Islet precursor cell (in vitro differentiated cells): Measurements from ENCODE around the gene TRIM31.
A peak's percentile ranks its signal among the peaks of the same experiment; 100 is the strongest.
"Not testable (repeated sequence)": the region's sequence is repeated elsewhere in the genome, so short reads cannot be mapped to it uniquely, and the experiment has no call there.

Experiments
- DNase-seq: peaks from one replicate; pipeline ENCODE4 v3.0.0-alpha.2; 2018

The TRIM31 gene

GRCh38 chr6:30147096-30147495 lies 34.2 kb upstream of the TRIM31 start:
- DNase-seq, result no peak

- no peak for DNase-seq
Measured at GRCh38 chr6:30145818-30146217, 32.9 kb upstream of the TRIM31 start.

- no peak for DNase-seq
Measured at GRCh38 chr6:30144811-30145210, 31.9 kb upstream of the TRIM31 start.

- DNase-seq, result no peak
Measured at GRCh38 chr6:30143780-30144179, 30.9 kb upstream of the TRIM31 start.

- no peak for DNase-seq
Measured at GRCh38 chr6:30142665-30143064, 29.8 kb upstream of the TRIM31 start.

GRCh38 chr6:30140240-30140639 lies 27.4 kb upstream of the TRIM31 start:
- DNase-seq, result not testable (repeated sequence)

GRCh38 chr6:30136570-30137286 lies 23.8 kb upstream of the TRIM31 start:
- no peak for DNase-seq

GRCh38 chr6:30135757-30136156 lies 22.9 kb upstream of the TRIM31 start, which contains the start of gene TRIM40:
TSS of gene TRIM40 (plus strand) at chr6:30136140. CDS start at chr6:30137037, 897 bp downstream.
- DNase-seq, result no peak

GRCh38 chr6:30135147-30135546 lies 22.3 kb upstream of the TRIM31 start:
- no peak for DNase-seq

- DNase-seq, result no peak
Measured at GRCh38 chr6:30131947-30132497, 19.1 kb upstream of the TRIM31 start.

GRCh38 chr6:30130887-30131862 lies 18.3 kb upstream of the TRIM31 start:
- DNase-seq, result peak; percentile 80

- DNase-seq, result no peak
Measured at GRCh38 chr6:30130179-30130679, 17.3 kb upstream of the TRIM31 start.

GRCh38 chr6:30129265-30130178 lies 16.6 kb upstream of the TRIM31 start:
- DNase-seq, result no peak

GRCh38 chr6:30127238-30128093 lies 14.6 kb upstream of the TRIM31 start:
- DNase-seq, result peak; percentile 60

- no peak for DNase-seq
Measured at GRCh38 chr6:30122515-30122914, 9.6 kb upstream of the TRIM31 start.

- DNase-seq, result no peak
Measured at GRCh38 chr6:30121446-30122366, 8.8 kb upstream of the TRIM31 start.

- not testable (repeated sequence) for DNase-seq
Measured at GRCh38 chr6:30118691-30119090, 5.8 kb upstream of the TRIM31 start.

- DNase-seq, result no peak
Measured at GRCh38 chr6:30116724-30117123, 3.8 kb upstream of the TRIM31 start.

GRCh38 chr6:30113841-30114240 lies 951 bp upstream of the TRIM31 start:
- no peak for DNase-seq

- DNase-seq, result no peak
Measured at GRCh38 chr6:30112402-30112994, 392 bp downstream of the TRIM31 start.
